Brain pericyte (primary cell): ENCODE results near the gene TNFSF13B.
"Not testable (repeated sequence)": the region's sequence is repeated elsewhere in the genome, so short reads cannot be mapped to it uniquely, and the experiment has no call there.

ENCODE experiments used
- DNase-seq: peaks from one replicate; pipeline ENCODE4 v3.0.0-alpha.2; 2012; ENCODE audit warnings: low read depth, low spot score

Gene TNFSF13B

GRCh38 chr13:108281901-108282300 lies 12.4 kb downstream of the TNFSF13B start:
- DNase-seq, result no peak

- no peak for DNase-seq
These were observed 13.6 kb downstream of the TNFSF13B start for GRCh38 chr13:108283110-108283509.

- DNase-seq, result no peak
These were observed 19.2 kb downstream of the TNFSF13B start for GRCh38 chr13:108288741-108289140.

GRCh38 chr13:108289819-108290218 lies 20.3 kb downstream of the TNFSF13B start:
- no peak for DNase-seq

- DNase-seq, result no peak
These were observed 27.6 kb downstream of the TNFSF13B start for GRCh38 chr13:108297114-108297513.

- DNase-seq, result no peak
These were observed 32.8 kb downstream of the TNFSF13B start for GRCh38 chr13:108302279-108302678.

- no peak for DNase-seq
These were observed 34.9 kb downstream of the TNFSF13B start for GRCh38 chr13:108304170-108305016.

- no peak for DNase-seq
These were observed 36.1 kb downstream of the TNFSF13B start for GRCh38 chr13:108305655-108306054.

- DNase-seq, result no peak
These were observed 37.3 kb downstream of the TNFSF13B start for GRCh38 chr13:108306860-108307259.

- DNase-seq, result not testable (repeated sequence)
These were observed 42.1 kb downstream of the TNFSF13B start for GRCh38 chr13:108311596-108311995.

GRCh38 chr13:108313382-108313781 lies 43.9 kb downstream of the TNFSF13B start:
- DNase-seq, result no peak

- no peak for DNase-seq
These were observed 45.8 kb downstream of the TNFSF13B start for GRCh38 chr13:108315273-108315672.

- no peak for DNase-seq
These were observed 46.5 kb downstream of the TNFSF13B start for GRCh38 chr13:108315991-108316390.

- no peak for DNase-seq
These were observed 46.9 kb downstream of the TNFSF13B start for GRCh38 chr13:108316413-108316812.

- no peak for DNase-seq
These were observed 52.8 kb downstream of the TNFSF13B start for GRCh38 chr13:108322206-108322824.

GRCh38 chr13:108323031-108323430 lies 53.5 kb downstream of the TNFSF13B start:
- no peak for DNase-seq

- DNase-seq, result no peak
These were observed 56.3 kb downstream of the TNFSF13B start for GRCh38 chr13:108325863-108326262.

- DNase-seq, result no peak
These were observed 56.8 kb downstream of the TNFSF13B start for GRCh38 chr13:108326309-108326708.

GRCh38 chr13:108328848-108329247 lies 59.3 kb downstream of the TNFSF13B start:
- no peak for DNase-seq

- DNase-seq, result no peak
These were observed 63.3 kb downstream of the TNFSF13B start for GRCh38 chr13:108332791-108333190.

GRCh38 chr13:108342369-108343289 lies 73.1 kb downstream of the TNFSF13B start:
- DNase-seq, result no peak

GRCh38 chr13:108345016-108345415 lies 75.5 kb downstream of the TNFSF13B start:
- no peak for DNase-seq
